Fibroblast of the conjunctiva (primary cell): ENCODE measurements around the gene ANAPC1.
A peak's percentile ranks its signal among the peaks of the same experiment; 100 is the strongest.
"Not testable (repeated sequence)": the region's sequence is repeated elsewhere in the genome, so short reads cannot be mapped to it uniquely, and the experiment has no call there.

Source experiments
- DNase-seq: peaks from one replicate; pipeline ENCODE4 v3.0.0-alpha.2; 2010; ENCODE audit warnings: low read depth

ANAPC1 gene

GRCh38 chr2:111883661-111884591 lies at the start of gene ANAPC1:
Gene ANAPC1, minus strand, starts transcription at chr2:111884193. Its CDS starts 3,368 bp downstream, at chr2:111880825.
- peak; percentile 40 for DNase-seq

GRCh38 chr2:111932841-111933291 lies 48.9 kb upstream of the ANAPC1 start:
- no peak for DNase-seq

- DNase-seq = peak; percentile 10
Measured at GRCh38 chr2:111930875-111931274, 46.9 kb upstream of the ANAPC1 start.

GRCh38 chr2:111930409-111930808 lies 46.4 kb upstream of the ANAPC1 start:
- DNase-seq = no peak

- DNase-seq = no peak
Measured at GRCh38 chr2:111927723-111928122, 43.7 kb upstream of the ANAPC1 start.

- no peak for DNase-seq
Measured at GRCh38 chr2:111924617-111925107, 40.7 kb upstream of the ANAPC1 start.

- DNase-seq = peak; percentile 90
Measured at GRCh38 chr2:111923276-111923804, 39.3 kb upstream of the ANAPC1 start.

GRCh38 chr2:111919794-111920608 lies 36.0 kb upstream of the ANAPC1 start:
- DNase-seq = no peak

GRCh38 chr2:111919365-111919764 lies 35.4 kb upstream of the ANAPC1 start:
- DNase-seq = no peak

- peak; percentile 96 for DNase-seq
Measured at GRCh38 chr2:111918383-111918806, 34.4 kb upstream of the ANAPC1 start.

- DNase-seq = no peak
Measured at GRCh38 chr2:111917106-111917505, 33.1 kb upstream of the ANAPC1 start.

GRCh38 chr2:111912547-111912946 lies 28.6 kb upstream of the ANAPC1 start:
- DNase-seq = no peak

GRCh38 chr2:111911295-111911977 lies 27.4 kb upstream of the ANAPC1 start:
- DNase-seq = not testable (repeated sequence)

GRCh38 chr2:111910609-111911277 lies 26.8 kb upstream of the ANAPC1 start:
- no peak for DNase-seq

- DNase-seq = not testable (repeated sequence)
Measured at GRCh38 chr2:111909997-111910396, 26.0 kb upstream of the ANAPC1 start.

- DNase-seq = no peak
Measured at GRCh38 chr2:111909079-111909478, 25.1 kb upstream of the ANAPC1 start.

GRCh38 chr2:111908578-111908977 lies 24.6 kb upstream of the ANAPC1 start:
- no peak for DNase-seq

- no peak for DNase-seq
Measured at GRCh38 chr2:111905990-111906735, 22.2 kb upstream of the ANAPC1 start.

- not testable (repeated sequence) for DNase-seq
Measured at GRCh38 chr2:111905475-111905869, 21.5 kb upstream of the ANAPC1 start.

- no peak for DNase-seq
Measured at GRCh38 chr2:111904726-111905474, 20.9 kb upstream of the ANAPC1 start.
